Left colon (tissue), 2 donors: Measurements from ENCODE around the gene DHRS1. TPM values are rescaled to one million over a fixed set of nuclear protein-coding genes. Genes with fewer than 3 reads are reported as not detected.
"Not testable (repeated sequence)": the region's sequence is repeated elsewhere in the genome, so short reads cannot be mapped to it uniquely, and the experiment has no call there.

Experiments used
- ATAC-seq: fragments of 200-7000 bp; cut with Tn5 transposase; one replicate; pipeline ENCODE4 v1.9.1; 2020; ENCODE audit warnings: mild to moderate bottlenecking, moderate library complexity
- DNase-seq, 2 donors: peaks; one replicate each; pipeline ENCODE4 v3.0.0-alpha.2; 2020
- intact Hi-C, 2 donors: fragments of 100-400 bp; cut with DNase I in 1 of 2; cut with micrococcal nuclease in 1 of 2; formaldehyde crosslinking; loops; one replicate each; pipeline versions ENCODE4 v1.11.2 to v1.14.0; 2022; cut with DNase I, micrococcal nuclease
- total RNA-seq, 2 donors: library from RNA; stranded (reverse); fragmentation: NEBNext Ultra II Directional; extraction: Animal tissue kit (Norgen Biotek cat#: 25700); gene quantifications; one replicate each; pipeline ENCODE4 v1.2.1, GENCODE V29; 2021
- donor health status: DM: no; HTN: no; CAD: no.
- donor health status: DM: yes; HTN: yes; CAD: no.

DHRS1 gene
- total RNA-seq, 2 donors from 2014 or later, result 64.2 to 76.6 TPM

DNA sequence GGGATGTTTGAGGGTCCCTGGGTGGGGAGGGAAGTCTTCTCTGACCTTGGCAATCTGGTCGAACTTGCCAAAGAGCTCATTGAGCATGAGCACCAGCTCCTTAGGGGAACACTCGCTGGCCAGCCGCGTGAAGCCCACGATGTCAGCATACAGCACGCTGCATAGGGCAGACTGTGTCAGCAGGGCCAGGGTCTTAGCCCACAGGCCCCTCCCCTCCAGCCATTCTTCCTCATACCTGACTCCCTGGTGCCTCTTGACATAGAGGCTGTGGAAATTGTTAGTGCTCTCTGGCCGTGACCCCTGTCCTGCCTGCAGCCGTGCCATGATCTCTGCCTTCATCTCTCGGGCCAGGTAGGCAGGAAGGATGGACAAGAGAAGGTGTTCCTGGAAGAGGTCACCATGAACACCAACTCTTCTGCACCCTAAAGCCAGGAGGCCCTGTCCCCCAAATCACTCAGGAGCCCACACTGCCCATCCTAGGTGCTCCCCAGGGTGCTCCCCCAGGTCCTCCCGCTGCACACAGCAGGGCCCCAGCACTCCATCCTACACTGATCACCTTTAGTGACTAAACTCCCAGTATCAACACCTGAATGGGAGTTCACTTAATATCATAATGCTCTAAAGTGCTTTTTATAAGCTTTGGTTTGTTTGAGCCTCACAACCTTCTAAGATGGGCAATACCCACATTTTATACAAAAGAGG, 31.5 kb upstream of the DHRS1 start:
- ATAC-seq, result no peak
- intact Hi-C loops, result loop anchor here in 1 of 2 donors (10.0 kb wide), 1 partner anchor 104 kb away; no protein-coding TSS in a partner anchor
- no peak for DNase-seq

GRCh38 chr14:24329736-24330135, 30.2 kb upstream of the DHRS1 start:
- no peak for ATAC-seq

GRCh38 chr14:24329073-24329663, 29.6 kb upstream of the DHRS1 start:
- no peak for ATAC-seq
- no peak for DNase-seq
- intact Hi-C loops, result no loop called here

More at GRCh38 chr14:24329736-24330135, 30.2 kb upstream of the DHRS1 start:
- peak; percentile 46 to 70 for DNase-seq
- intact Hi-C loops, result loop anchor here in 1 of 2 donors (10.0 kb wide), 1 partner anchor 105 kb away; no protein-coding TSS in a partner anchor

GRCh38 chr14:24327914-24328313, 28.3 kb upstream of the DHRS1 start:
- ATAC-seq, intact Hi-C loops: not testable (repeated sequence)
- peak in 1 of 2 donors; percentile 64 for DNase-seq

- intact Hi-C loops, result no loop called here
- ATAC-seq, result no peak
- no peak for DNase-seq
Observed at GRCh38 chr14:24327303-24327702, 27.7 kb upstream of the DHRS1 start.

DNA sequence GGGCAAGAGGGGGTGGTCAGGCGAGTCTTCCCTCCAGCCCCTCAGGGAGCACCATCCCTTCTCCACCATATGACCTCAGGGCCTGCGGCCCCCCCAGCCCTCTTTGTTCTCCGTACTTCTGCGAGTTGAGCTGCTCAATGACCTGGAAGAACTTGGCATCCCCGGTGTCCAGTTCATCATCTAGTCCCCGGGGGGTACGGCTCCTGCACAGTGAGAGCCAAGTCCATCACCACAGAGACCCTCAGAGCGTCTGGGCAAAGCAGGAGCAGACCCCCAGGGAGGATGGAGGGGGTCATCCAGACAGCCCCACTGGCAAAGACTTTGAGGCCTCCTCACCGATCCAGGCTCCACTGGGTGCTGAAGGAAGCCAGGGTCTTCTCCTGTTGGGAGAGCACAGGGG, 26.4 kb upstream of the DHRS1 start:
- DNase-seq, result no peak
- no peak for ATAC-seq
- intact Hi-C loops, result no loop called here

DNA sequence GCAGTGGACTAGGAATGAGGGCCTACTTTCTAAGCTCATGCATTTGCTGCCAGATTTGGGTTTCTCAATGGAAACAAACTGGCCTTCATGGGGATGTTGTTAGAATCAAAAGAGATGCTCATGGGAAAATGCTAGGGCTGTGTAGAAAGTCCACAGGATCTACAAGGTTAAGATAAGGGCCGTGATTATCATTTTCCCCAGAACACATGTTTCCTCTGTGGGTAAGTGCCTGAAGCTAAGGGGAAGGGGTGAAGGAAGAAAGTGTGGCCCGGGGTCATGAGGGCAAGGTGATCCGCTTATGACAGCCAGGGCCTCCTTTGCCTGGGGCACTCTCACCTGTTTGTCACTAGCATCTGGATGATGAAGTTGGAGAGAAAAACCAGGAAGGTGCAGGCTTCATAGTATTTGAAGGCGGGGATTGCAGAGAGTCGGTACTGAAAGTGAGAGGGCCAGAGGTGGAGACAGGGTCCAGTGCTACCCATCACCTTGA, 25.5 kb upstream of the DHRS1 start:
- intact Hi-C loops, result no loop called here
- DNase-seq (no peak), ATAC-seq (no peak)

DNA sequence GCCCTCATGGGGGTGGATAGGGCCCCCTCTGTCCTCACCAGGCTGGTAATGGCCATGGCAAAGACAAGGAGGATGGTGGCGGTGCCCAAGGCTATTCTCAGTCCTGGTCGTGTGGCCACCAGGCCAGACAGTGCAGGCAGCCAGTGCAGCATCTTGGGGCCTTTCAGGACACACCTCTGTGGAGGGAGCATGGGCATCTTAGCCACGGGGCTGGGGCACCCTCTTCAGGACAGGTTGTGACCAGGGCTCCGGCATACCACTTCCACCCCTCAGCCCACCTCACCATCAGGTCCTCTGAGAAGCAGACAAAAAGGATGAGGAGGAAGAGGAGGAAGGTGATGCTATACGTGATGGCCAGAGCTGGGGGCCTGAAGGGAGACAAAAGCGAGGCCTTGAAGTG, 24.4 kb upstream of the DHRS1 start:
- DNase-seq (no peak), ATAC-seq (no peak)
- intact Hi-C loops, result no loop called here

DNA sequence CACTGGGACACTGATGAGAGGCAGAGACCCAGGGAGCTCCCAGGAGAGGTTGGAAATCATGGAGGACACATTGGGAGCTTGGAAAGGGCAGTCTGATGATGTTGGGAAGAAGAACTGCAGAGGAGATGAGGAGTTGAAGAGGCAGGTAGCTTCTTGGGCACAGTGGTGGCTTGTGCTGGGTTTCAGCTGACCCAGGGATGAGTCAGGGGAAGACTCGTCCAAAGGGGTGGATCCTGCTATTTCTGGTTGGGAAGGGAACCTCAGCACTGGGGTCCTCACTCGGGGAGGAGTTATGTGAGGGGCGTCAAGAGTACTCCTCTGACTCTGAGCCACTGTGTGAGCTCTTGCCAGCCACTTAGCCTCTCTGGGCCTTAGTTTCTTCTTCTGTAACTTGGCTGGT, 23.8 kb upstream of the DHRS1 start:
- no peak for ATAC-seq
- intact Hi-C loops, result no loop called here
- DNase-seq, result no peak

DNA sequence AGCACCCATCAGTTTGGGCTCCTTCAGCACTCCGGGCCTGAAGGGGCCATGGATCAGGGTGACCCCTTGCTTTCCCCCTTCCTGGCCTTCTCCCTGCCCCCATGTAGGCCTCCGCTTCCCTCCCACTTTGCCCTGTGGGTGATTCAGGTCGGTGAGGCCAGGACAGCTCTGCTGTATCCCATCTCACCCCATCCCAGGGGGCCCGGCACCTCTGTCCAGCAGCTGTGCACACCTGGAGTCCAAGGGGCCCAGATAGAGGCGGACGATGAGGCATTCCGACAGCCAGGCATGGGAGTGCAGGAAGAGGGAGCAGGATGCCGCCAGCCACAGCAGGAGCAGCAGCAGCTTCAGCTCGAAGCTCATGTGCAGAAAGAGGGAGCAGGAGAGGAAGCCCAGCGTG, 23.1 kb upstream of the DHRS1 start:
- intact Hi-C loops, result no loop called here
- ATAC-seq (no peak), DNase-seq (no peak)

GRCh38 chr14:24321212-24321975, 21.8 kb upstream of the DHRS1 start:
- intact Hi-C loops, result no loop called here

DNA sequence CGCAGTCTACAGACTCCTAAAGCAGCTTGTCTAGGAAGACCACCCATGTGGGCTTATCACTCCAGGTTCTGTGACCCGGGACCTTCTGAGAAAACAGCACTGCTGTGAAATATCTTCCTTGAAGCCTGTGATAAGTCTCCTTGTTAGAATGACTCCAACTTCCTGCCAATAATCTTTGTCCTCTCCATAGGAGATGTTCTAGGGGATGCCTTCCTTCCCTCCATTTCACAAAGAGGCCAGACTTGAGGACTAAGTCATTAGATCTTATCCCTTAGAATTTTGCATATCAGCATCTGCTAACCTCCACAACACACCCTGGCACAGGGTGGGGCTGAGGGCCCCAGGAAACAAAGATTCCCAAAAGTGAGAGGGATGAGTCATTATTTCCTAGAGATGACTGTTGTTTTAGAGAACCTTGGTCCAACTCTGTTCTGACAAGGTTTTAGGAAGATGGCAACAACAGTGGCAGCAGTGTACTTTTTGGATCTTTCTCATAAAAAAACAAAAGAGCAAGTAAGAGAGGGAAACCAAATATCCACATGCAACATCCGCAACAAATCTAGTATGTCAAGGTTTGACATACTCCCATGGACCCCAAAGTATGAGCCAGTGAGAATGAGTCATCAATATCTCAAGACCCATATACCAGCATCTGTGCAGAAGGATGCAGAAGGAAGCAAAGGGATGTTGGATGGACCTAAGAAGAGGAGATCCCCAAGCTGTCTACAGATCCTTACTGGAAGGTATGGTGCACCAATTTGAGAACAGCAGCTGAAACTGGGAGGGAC, 17.8 kb upstream of the DHRS1 start:
- intact Hi-C loops, result no loop called here
- ATAC-seq (no peak), DNase-seq (no peak)

More at GRCh38 chr14:24321212-24321975, 21.8 kb upstream of the DHRS1 start:
- DNase-seq (peak in 1 of 2 donors; percentile 2), ATAC-seq (no peak)

- intact Hi-C loops, result no loop called here
- no peak for DNase-seq
- peak; percentile 13 for ATAC-seq
Observed at GRCh38 chr14:24316597-24316950, 17.0 kb upstream of the DHRS1 start.

DNA sequence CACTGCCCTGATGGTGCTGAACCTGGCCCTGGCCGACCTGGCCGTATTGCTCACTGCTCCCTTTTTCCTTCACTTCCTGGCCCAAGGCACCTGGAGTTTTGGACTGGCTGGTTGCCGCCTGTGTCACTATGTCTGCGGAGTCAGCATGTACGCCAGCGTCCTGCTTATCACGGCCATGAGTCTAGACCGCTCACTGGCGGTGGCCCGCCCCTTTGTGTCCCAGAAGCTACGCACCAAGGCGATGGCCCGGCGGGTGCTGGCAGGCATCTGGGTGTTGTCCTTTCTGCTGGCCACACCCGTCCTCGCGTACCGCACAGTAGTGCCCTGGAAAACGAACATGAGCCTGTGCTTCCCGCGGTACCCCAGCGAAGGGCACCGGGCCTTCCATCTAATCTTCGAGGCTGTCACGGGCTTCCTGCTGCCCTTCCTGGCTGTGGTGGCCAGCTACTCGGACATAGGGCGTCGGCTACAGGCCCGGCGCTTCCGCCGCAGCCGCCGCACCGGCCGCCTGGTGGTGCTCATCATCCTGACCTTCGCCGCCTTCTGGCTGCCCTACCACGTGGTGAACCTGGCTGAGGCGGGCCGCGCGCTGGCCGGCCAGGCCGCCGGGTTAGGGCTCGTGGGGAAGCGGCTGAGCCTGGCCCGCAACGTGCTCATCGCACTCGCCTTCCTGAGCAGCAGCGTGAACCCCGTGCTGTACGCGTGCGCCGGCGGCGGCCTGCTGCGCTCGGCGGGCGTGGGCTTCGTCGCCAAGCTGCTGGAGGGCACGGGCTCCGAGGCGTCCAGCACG, 16.4 kb upstream of the DHRS1 start:
- peak; percentile 76 for ATAC-seq
- peak; percentile 68 to 78 for DNase-seq
- intact Hi-C loops, result no loop called here

- intact Hi-C loops, result no loop called here
- ATAC-seq (no peak), DNase-seq (no peak)
Observed at GRCh38 chr14:24315243-24315806, 15.7 kb upstream of the DHRS1 start.

GRCh38 chr14:24314377-24315193, 15.0 kb upstream of the DHRS1 start:
- no peak for ATAC-seq

GRCh38 chr14:24313913-24314312, 14.3 kb upstream of the DHRS1 start:
- ATAC-seq (no peak), DNase-seq (no peak)
- intact Hi-C loops, result no loop called here

More at GRCh38 chr14:24314377-24315193, 15.0 kb upstream of the DHRS1 start:
- intact Hi-C loops, result no loop called here
- DNase-seq, result no peak
